ENCODE measurements around the gene ARGLU1.

- no peak for TF ChIP-seq POLR2AphosphoS5 (IDR thresholded peaks at IDR 0.05; ENCODE audit: borderline replicate concordance, low read depth, low read length)
- TF ChIP-seq EZH2 (IDR thresholded peaks at IDR 0.05) = peak; percentile 89
These were observed 33.8 kb downstream of the ARGLU1 start for GRCh38 chr13:106533943-106534638.

Data from SK-N-MC (cell line).